Peyer's patch (tissue), 4 donors: ENCODE data around the gene YIPF6.

Source experiments
- POLR2A ChIP-seq, 2 donors: fragments of 450-650 bp; IDR thresholded peaks; one replicate each; pipeline ENCODE4 v1.5.1; 2017; ENCODE audit warnings: antibody characterized with exemption in 2 of 2, mild to moderate bottlenecking in 2 of 2, moderate library complexity in 2 of 2
- TF ChIP-seq, protein P1 (sequence below), 6 experiments: fragments of 450-650 bp in 4 of 6; fragments of 200-600 bp in 2 of 6; sonication (generic) in 1 of 6; IDR thresholded peaks; one replicate each; pipeline ENCODE4 v1.5.1; 2017 to 2019; ENCODE audit warnings: antibody characterized with exemption in 6 of 6, mild to moderate bottlenecking in 3 of 6, moderate library complexity in 1 of 6

DNA sequence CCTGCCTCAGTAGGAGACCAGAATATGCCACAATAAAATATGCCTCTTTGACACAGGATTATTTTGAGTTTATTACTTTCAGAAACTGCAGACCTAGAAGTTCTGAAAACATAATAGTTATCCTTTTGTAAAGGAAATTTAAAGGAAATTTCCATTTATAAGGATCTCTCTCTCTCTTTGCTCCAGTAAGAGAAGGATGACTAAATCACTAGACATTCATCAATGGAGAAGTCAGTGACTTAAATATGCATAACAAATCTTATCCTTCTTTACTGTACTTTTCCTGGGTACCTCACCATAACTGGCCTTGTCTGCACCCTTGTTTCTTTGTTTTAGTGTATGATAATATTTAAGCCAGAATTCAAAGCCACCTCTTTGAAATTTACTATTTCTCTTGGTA, 37.3 kb upstream of the YIPF6 start:
- TF ChIP-seq, protein P1, sequence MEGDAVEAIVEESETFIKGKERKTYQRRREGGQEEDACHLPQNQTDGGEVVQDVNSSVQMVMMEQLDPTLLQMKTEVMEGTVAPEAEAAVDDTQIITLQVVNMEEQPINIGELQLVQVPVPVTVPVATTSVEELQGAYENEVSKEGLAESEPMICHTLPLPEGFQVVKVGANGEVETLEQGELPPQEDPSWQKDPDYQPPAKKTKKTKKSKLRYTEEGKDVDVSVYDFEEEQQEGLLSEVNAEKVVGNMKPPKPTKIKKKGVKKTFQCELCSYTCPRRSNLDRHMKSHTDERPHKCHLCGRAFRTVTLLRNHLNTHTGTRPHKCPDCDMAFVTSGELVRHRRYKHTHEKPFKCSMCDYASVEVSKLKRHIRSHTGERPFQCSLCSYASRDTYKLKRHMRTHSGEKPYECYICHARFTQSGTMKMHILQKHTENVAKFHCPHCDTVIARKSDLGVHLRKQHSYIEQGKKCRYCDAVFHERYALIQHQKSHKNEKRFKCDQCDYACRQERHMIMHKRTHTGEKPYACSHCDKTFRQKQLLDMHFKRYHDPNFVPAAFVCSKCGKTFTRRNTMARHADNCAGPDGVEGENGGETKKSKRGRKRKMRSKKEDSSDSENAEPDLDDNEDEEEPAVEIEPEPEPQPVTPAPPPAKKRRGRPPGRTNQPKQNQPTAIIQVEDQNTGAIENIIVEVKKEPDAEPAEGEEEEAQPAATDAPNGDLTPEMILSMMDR (IDR thresholded peaks at IDR 0.05), result no peak
- no peak for TF ChIP-seq POLR2A (IDR thresholded peaks at IDR 0.05)
